Activated CD8-positive, alpha-beta memory T cell treated with anti-CD3 and anti-CD28 coated beads for 4 hours (primary cell): Measurements from ENCODE around the gene THADA.
"Not testable (repeated sequence)": the region's sequence is repeated elsewhere in the genome, so short reads cannot be mapped to it uniquely, and the experiment has no call there.

Experiments
- DNase-seq, 2 donors: peaks; one replicate each; pipeline ENCODE4 v3.0.0-alpha.2; 2020; ENCODE audit warnings: low read depth in 2 of 2

The THADA gene

GRCh38 chr2:43412114-43412753 is 183.6 kb downstream of the THADA start:
- no peak for DNase-seq

GRCh38 chr2:43410055-43410604 is 185.7 kb downstream of the THADA start:
- no peak for DNase-seq

- DNase-seq = no peak
These were observed 187.3 kb downstream of the THADA start for GRCh38 chr2:43408407-43409160.

GRCh38 chr2:43407935-43408334 is 187.9 kb downstream of the THADA start:
- DNase-seq = no peak

- no peak for DNase-seq
These were observed 189.1 kb downstream of the THADA start for GRCh38 chr2:43406651-43407279.

- DNase-seq = no peak
These were observed 190.0 kb downstream of the THADA start for GRCh38 chr2:43405829-43406228.

GRCh38 chr2:43402452-43402937 is 193.3 kb downstream of the THADA start:
- no peak for DNase-seq

- DNase-seq = no peak
These were observed 193.8 kb downstream of the THADA start for GRCh38 chr2:43402002-43402401.

GRCh38 chr2:43400508-43400907 is 195.3 kb downstream of the THADA start:
- no peak for DNase-seq

GRCh38 chr2:43399515-43400264 is 196.1 kb downstream of the THADA start:
- no peak for DNase-seq

- DNase-seq = no peak
These were observed 196.7 kb downstream of the THADA start for GRCh38 chr2:43399098-43399497.

GRCh38 chr2:43397821-43398220 is 198.0 kb downstream of the THADA start:
- DNase-seq = no peak

GRCh38 chr2:43397411-43397810 is 198.4 kb downstream of the THADA start:
- DNase-seq = no peak

- DNase-seq = not testable (repeated sequence)
These were observed 199.5 kb downstream of the THADA start for GRCh38 chr2:43396344-43396743.

- no peak for DNase-seq
These were observed 201.9 kb downstream of the THADA start for GRCh38 chr2:43393918-43394317.

GRCh38 chr2:43391878-43392215 is 204.0 kb downstream of the THADA start:
- no peak for DNase-seq

GRCh38 chr2:43391201-43391877 is 204.5 kb downstream of the THADA start:
- no peak for DNase-seq

GRCh38 chr2:43389581-43390466 is 206.0 kb downstream of the THADA start:
- no peak for DNase-seq

GRCh38 chr2:43388371-43388770 is 207.5 kb downstream of the THADA start:
- DNase-seq = no peak
